HG02852 (cell line): ENCODE measurements around the gene PITPNC1.
"Not testable (repeated sequence)": the region's sequence is repeated elsewhere in the genome, so short reads cannot be mapped to it uniquely, and the experiment has no call there.

Source experiments
- ATAC-seq: cut with Tn5 transposase; IDR thresholded peaks from one replicate; pipeline ENCODE4 v1.9.1; 2021; ENCODE audit warnings: mild to moderate bottlenecking, moderate library complexity; ENCODE audit not compliant: unreplicated experiment

PITPNC1 gene

GRCh38 chr17:67666028-67666427 lies 288.9 kb downstream of the PITPNC1 start:
- no peak for ATAC-seq

DNA sequence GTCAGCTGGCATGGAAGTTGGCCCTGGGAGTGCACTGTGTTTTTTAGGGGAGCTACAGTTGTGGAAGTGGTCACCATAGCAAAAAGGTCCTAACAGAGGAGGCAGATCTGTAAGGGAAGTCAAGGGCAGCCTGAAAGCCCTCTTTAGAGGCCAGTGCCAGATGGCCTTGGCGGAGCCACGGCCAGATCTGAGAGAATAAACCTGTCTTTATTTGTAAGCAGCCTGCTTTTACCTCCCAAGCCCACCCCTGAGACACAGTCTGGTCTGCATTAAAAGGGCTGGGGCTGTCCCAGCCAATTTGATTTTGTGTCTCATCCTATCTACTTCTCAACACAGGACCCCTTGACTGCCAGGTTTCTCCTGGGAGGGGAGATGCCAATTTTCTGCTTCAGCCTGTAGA lies 289.6 kb downstream of the PITPNC1 start:
- ATAC-seq, result no peak

DNA sequence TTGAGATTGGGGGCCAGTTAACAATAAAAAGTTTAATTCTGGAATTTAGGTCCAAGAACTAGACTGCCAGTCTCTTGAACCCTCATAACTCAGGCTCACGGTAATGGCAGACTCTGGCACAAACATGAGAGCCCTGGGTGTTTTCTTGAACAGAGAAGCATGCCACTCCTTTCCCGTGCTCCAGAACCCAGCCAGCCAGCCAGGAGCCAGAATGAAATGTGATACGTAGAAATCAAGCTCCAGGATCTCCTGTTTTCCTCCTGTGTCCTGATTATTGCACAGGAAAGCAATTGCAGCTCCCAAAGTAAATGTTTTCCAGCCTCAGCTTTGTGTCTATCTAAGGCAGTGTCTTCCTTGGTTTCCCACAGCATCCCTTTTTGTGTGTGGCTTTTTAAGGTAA lies 294.4 kb downstream of the PITPNC1 start:
- no peak for ATAC-seq

DNA sequence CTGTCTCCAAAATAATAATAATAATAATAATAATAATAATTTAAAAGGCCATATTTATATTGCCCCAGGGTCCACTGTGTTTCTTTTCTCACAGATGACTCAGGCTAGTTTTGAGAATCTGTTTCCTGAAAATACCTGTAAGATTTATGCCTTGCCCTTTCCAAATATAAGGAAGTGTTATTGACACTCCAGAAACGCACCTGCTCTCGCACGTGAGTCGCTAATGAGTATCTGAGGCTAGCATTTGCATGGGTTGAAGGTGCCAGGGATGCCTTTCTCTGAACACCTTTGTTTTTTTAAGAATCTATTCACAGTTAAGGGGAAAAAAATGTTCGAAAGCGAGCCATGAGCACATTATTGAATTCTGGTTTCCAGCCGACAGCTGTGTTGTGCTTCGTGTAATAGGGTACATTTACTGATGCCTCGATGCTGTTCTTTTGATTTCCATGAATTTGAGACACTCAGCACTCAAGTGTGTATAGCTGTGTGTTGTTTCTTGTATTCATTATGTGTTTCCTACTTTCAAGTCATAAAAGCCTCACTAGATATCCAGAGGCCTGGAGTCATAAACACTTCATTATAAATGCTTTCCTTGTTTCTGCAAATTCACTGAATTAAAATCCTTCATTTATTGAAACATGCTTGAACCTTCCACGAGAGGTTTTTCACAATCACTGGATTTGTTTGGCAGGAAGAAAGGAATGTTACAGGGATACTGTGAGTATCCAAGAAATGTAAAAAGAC lies 295.7 kb downstream of the PITPNC1 start:
- ATAC-seq, result no peak

GRCh38 chr17:67675481-67675880 lies 298.4 kb downstream of the PITPNC1 start:
- no peak for ATAC-seq

DNA sequence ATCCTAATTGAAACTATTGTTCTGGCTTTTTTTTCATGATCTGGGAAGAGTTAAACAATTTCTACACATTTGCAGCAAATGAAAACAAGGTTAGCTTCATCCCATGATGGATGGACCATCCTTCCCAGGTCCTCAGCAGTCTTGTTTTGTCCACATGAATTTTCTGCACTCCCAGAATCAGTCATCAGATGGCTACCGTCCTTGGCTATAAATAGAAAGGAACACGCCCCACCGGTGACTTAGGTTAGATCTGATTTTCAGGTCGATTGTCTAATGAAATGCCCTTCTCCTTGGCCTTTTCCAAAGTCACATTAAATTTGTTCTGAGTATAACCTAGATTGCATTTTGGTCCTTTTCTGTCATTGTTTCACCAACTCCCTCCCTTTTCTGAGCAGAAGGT lies 299.2 kb downstream of the PITPNC1 start:
- no peak for ATAC-seq

DNA sequence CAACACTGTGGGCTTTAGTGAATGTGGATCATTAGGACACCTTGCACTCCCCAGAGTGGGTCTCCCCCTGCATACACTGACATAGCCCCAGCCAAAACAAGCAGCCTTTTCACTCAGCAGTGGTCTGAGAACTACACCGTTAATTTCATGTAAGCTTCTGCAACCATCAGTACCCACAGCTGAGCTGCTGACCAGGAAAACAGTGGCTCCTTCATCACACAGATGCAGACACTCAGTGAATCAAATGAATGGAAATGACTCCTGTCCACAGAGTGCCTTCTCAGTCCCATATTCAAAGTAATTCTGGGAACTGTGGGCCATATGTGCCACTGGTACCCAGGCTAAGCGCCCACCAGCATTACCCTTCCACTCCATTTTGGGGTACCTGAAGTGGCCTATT lies 301.3 kb downstream of the PITPNC1 start:
- no peak for ATAC-seq

GRCh38 chr17:67679225-67679624 lies 302.1 kb downstream of the PITPNC1 start:
- ATAC-seq, result peak; percentile 33

DNA sequence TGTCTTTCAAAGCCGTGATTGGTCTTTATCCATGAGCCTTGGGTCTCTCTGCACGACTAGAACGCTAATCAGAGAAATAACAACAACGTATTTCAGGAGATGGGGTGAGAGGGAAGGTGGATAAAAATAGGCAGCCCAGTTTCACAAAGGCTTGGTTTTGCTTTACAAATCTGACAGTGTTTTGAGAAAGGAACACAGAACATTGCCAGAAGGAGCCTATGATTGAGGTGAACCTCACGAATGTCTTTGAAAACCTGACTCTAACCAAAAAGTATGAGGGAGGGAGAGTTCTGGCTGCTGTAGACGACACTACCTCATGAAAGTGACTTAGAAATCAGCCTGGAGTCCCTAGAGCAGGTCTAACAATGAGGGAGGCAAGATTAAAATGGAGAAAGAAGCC lies 302.6 kb downstream of the PITPNC1 start:
- ATAC-seq, result peak; percentile 43

DNA sequence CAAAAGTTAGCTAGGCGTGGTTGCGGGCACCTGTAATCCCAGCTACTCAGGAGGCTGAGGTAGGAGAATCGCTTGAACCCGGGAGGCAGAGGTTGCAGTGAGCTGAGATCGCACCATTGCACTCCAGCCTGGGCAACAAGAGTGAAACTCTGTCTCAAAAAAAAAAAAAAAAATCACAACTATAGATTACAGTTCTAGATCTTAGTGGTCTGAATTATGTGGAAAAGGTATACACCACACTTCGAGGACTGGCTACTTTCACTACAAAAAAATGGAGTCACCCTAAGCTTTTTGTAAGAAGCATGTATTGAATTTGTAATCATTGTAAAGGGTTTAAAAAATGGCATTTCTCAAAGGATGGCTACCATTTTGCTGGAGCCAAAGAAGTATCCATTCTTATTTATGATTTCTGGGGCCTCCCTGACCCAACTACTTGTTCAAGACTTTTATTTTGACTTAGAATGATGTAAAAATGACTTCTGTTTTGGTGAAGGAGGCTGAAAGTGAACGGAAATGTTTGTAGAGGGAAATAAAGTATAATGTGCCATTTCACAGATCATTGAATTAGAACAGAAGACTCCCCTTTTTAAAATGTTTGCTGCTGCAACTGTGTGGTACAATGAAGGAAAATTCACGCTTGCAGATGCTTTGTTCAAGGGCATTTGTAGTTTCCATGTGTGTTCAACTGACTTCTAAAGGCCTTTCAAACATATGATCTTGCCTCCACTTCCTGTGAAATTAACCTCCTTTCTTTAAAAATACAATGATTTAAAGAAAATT lies 303.6 kb downstream of the PITPNC1 start:
- ATAC-seq, result no peak

GRCh38 chr17:67682196-67682595 lies 305.1 kb downstream of the PITPNC1 start:
- no peak for ATAC-seq

- ATAC-seq, result no peak
These were observed 308.3 kb downstream of the PITPNC1 start for GRCh38 chr17:67685351-67685750.

DNA sequence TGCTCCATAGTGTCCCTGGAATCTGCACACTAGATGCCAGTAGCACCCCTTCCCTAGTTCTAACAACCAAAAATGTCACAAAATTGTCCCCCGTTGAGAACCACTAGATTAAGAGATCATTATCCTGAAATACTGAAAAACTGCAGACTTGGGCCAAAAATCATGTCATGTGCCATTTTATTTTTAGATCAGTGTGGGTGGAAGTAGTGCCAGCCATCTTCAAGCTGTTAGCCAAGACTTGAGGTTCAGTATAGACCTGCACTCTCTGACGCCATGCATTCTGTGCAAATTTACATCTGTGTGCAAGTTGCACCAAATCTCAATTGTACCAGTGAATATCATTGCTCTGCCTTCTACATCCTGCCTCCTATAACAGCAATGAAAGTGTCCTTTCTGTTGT lies 309.2 kb downstream of the PITPNC1 start:
- no peak for ATAC-seq

- no peak for ATAC-seq
These were observed 310.4 kb downstream of the PITPNC1 start for GRCh38 chr17:67687511-67687910.

DNA sequence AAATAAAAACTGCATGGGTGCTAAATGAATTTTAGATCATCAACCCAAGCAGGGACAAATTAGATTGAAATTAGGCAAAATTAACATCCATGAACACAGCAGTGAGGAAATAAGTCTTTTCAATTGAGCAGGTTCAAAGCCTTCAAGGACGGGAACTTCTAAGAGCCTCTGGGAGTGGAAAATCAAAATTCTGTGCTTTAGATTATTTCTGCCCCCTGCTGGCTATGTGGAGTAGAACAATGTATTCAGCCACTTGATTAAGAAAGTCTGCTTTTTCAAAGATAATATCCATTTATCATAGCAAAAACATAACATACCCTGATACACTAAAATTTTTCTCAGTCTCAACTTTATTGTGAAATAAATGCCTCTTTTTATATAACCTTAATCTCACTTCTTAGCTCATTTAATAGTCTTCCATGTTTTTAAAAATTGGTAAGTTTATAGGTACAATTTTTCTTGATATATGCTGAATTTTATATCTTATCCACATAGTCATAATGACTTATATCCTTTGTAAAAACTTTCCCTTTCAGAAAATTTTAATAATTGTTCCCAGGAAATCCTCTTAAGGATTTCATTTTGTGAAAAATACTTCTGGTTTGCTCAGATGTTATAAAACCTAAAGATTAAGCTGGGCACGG lies 312.6 kb downstream of the PITPNC1 start:
- no peak for ATAC-seq

- ATAC-seq, result no peak
These were observed 316.7 kb downstream of the PITPNC1 start for GRCh38 chr17:67693811-67694210.

DNA sequence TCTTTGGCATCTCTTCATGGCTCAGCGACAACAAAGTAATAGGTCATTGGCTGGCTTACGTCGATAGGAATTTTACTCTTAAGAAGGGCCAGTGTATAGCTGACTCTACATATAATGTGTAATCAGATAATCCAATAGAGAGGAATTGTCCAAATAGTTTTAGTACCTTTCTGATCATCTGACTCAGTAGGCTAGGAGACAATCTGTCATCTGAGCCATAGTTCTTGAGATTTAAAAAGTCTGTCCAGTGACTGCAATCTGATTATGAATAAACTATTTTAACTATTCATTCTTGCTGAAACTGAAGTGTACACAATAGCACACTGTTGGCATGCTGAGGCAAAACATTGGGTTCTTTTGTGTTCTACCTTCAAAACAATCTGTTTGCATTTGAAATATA lies 319.3 kb downstream of the PITPNC1 start:
- ATAC-seq, result no peak

- no peak for ATAC-seq
These were observed 319.9 kb downstream of the PITPNC1 start for GRCh38 chr17:67696853-67697498.

DNA sequence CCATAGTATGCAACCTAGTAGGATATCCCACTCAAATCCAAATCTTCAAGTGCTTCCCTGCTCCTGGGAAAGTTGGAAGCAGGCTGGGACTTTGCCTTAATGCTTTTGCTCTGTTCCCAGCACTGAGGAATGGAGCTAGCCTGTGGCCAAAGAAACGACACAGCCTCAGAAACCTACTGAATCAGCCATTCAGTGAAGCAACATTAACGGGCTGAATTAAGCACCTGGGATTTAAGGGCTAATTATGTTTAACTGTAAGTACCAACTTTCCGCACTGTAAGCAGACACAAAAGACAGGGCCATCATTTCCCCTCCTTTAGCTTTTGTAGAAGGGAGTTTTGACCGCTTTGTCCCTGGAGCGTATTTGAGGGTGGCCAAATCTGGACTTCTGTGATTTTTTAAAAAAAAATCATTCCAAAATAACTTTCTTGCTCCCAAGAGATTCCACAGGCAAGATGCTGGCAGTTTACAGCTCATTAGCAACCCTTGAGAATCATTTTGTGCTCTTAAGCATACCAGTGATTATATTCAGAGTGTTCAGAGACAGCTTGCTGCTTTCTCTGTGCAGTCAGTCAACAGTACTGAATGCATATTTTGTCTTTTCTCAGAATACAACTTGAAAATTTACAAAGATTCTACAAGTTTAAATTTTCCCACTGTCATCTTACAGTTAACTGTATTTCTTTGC lies 323.1 kb downstream of the PITPNC1 start:
- ATAC-seq, result no peak

GRCh38 chr17:67700725-67701119 lies 323.6 kb downstream of the PITPNC1 start:
- ATAC-seq, result no peak

GRCh38 chr17:67702861-67703260 lies 325.8 kb downstream of the PITPNC1 start:
- not testable (repeated sequence) for ATAC-seq
